Measurements from ENCODE around the gene EIF4G1. TPM values are rescaled to one million over a fixed set of nuclear protein-coding genes. Genes with fewer than 3 reads are reported as not detected.

EIF4G1 gene
- polyA plus RNA-seq, 3 donors, result 190 to 251 (median 207) TPM

- DNase-seq, result no peak
These were observed 67.1 kb downstream of the EIF4G1 start for GRCh38 chr3:184381261-184382224.

DNA sequence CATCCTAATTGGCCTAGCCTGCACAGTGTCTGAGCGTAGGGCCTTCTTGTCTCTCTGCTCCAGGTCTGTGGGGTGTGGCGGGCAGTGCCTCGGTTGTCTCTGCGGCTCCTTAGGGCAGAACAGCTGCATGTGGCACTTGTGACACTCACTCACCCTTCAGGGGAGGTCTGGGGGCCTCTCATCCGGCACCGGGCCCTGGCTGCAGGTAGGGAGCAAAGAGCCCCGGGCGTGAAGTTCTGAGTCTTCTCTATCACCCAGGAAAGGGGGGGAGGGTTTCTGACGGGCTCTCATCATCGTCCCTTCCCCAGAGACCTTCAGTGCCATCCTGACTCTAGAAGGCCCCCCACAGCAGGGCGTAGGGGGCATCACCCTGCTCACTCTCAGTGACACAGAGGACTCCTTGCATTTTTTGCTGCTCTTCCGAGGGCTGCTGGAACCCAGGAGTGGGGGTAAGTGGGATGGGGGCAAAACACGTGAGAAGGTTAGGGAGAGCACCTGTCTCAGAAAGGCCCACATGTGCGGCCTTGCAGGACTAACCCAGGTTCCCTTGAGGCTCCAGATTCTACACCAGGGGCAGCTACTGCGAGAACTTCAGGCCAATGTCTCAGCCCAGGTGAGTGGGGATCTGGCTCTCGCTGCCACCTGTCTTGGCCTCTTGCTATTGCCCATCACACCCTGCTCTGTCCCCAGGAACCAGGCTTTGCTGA, 68.1 kb downstream of the EIF4G1 start:
- DNase-seq, result no peak

- DNase-seq, result no peak
These were observed 68.8 kb downstream of the EIF4G1 start for GRCh38 chr3:184383033-184383740.

GRCh38 chr3:184384342-184384741, 69.9 kb downstream of the EIF4G1 start:
- no peak for DNase-seq

Other genes with a start within 250 kb of the EIF4G1 start
- gene HTR3E, start 217.5 kb upstream of the EIF4G1 start, polyA plus RNA-seq (ENCODE audit: insufficient read length in 3 of 3), result under 1 TPM in 1 of 3 donors, not detected in 2; 0.07 TPM
- 10 to 100 TPM; 49.2 to 55.3 (median 55.3) TPM for gene EIF2B5, start 179.2 kb upstream of the EIF4G1 start, polyA plus RNA-seq (ENCODE audit: insufficient read length in 3 of 3)
- 10 to 100 TPM; 81.8 to 97.5 (median 82.1) TPM for gene DVL3, start 159.2 kb upstream of the EIF4G1 start, polyA plus RNA-seq (ENCODE audit: insufficient read length in 3 of 3)
- 100 to 1,000 TPM; 331 to 367 (median 357) TPM for gene AP2M1, start 139.8 kb upstream of the EIF4G1 start, polyA plus RNA-seq (ENCODE audit: insufficient read length in 3 of 3)
- gene ABCF3, start 128.4 kb upstream of the EIF4G1 start, polyA plus RNA-seq (ENCODE audit: insufficient read length in 3 of 3), result 10 to 100 TPM; 65.0 to 73.6 (median 69.7) TPM
- gene VWA5B2, start 85.0 kb upstream of the EIF4G1 start, polyA plus RNA-seq (ENCODE audit: insufficient read length in 3 of 3), result 1 to 10 TPM; 2.1 to 3.1 (median 2.5) TPM
- gene ALG3, start 65.6 kb upstream of the EIF4G1 start, polyA plus RNA-seq (ENCODE audit: insufficient read length in 3 of 3), result 10 to 100 TPM; 38.7 to 41.7 (median 40.6) TPM
- 1 to 10 TPM; 3.1 to 3.3 (median 3.2) TPM for gene EEF1AKMT4, start 64.9 kb upstream of the EIF4G1 start, polyA plus RNA-seq (ENCODE audit: insufficient read length in 3 of 3)
- under 1 TPM in 1 of 3 donors, not detected in 2; 0.19 TPM for gene CAMK2N2, start 53.1 kb upstream of the EIF4G1 start, polyA plus RNA-seq (ENCODE audit: insufficient read length in 3 of 3)
- gene ECE2, start 38.6 kb upstream of the EIF4G1 start, polyA plus RNA-seq (ENCODE audit: insufficient read length in 3 of 3), result under 1 TPM in 2 of 3 donors, not detected in 1; 0.04 to 0.10 TPM
- 100 to 1,000 TPM; 214 to 250 (median 245) TPM for gene PSMD2, start 15.4 kb upstream of the EIF4G1 start, polyA plus RNA-seq (ENCODE audit: insufficient read length in 3 of 3)
- gene FAM131A, start 23.0 kb downstream of the EIF4G1 start, polyA plus RNA-seq (ENCODE audit: insufficient read length in 3 of 3), result 10 to 100 TPM; 11.2 to 14.3 (median 13.7) TPM
- 10 to 100 TPM; 11.7 to 18.4 (median 17.7) TPM for gene CLCN2, start 47.0 kb downstream of the EIF4G1 start, polyA plus RNA-seq (ENCODE audit: insufficient read length in 3 of 3)
- 100 to 1,000 TPM in 2 of 3 donors, 10 to 100 TPM in 1; 85.3 to 110 (median 106) TPM for gene POLR2H, start 47.1 kb downstream of the EIF4G1 start, polyA plus RNA-seq (ENCODE audit: insufficient read length in 3 of 3)
- gene THPO, start 63.6 kb downstream of the EIF4G1 start, polyA plus RNA-seq (ENCODE audit: insufficient read length in 3 of 3), result 1 to 10 TPM; 2.1 to 2.7 (median 2.5) TPM
- gene CHRD, start 65.4 kb downstream of the EIF4G1 start, polyA plus RNA-seq (ENCODE audit: insufficient read length in 3 of 3), result 10 to 100 TPM; 12.5 to 20.4 (median 16.1) TPM
- gene EPHB3, start 247.2 kb downstream of the EIF4G1 start, polyA plus RNA-seq (ENCODE audit: insufficient read length in 3 of 3), result 10 to 100 TPM; 25.4 to 33.2 (median 29.1) TPM